ENCODE data around the gene ABLIM1. TPM values are rescaled to one million over a fixed set of nuclear protein-coding genes. Genes with fewer than 3 reads are reported as not detected.

The ABLIM1 gene
- total RNA-seq, 1 experiment from 2014 or later, result 2.3 TPM

DNA sequence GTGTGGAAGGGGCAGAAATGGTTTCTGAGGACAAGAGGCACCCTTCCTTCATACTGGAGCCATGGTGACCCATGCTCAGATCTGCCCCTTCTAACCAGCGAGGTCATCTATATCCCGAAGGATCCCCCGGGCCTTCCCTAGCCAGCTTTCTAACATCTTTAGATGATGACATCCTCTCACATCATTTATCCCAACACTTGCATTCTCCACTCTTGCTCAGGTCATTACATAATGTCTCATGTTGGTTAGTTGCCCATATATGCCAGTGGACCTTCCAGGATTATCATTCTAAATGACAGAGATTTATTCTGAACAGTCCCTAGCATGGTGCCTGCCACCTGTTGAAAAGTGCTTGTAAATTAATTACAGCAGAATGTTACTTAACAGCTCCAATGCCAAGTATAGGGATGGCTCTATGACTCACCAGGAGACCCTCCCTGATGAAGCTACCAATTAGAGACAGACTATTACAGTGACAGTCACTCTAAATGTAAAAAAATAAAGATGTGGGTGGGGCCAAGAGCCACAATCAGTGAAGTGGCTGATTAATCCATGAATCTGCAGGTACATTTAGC lies 22.6 kb upstream of the ABLIM1 start:
- no peak for DNase-seq (ENCODE audit: low spot score)

DNA sequence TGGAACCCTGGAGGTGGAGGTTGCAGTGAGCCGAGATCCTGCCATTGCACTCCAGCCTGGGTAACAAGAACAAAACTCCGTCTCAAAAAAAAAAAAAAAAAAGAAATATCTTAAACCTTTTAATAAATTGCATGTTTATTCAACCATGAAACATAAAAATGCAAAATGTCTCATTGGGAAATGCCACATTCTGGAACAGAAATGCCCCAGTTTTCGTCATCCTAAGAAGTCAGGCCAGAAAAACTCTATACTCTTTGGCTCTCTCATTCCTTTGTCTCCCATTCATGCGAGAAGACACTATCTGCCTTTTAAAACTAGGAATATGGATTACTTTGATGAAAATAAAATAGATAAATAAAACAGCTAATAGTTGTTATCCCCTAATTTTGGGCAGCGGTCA lies 21.5 kb upstream of the ABLIM1 start:
- no peak for DNase-seq (ENCODE audit: low spot score)

DNA sequence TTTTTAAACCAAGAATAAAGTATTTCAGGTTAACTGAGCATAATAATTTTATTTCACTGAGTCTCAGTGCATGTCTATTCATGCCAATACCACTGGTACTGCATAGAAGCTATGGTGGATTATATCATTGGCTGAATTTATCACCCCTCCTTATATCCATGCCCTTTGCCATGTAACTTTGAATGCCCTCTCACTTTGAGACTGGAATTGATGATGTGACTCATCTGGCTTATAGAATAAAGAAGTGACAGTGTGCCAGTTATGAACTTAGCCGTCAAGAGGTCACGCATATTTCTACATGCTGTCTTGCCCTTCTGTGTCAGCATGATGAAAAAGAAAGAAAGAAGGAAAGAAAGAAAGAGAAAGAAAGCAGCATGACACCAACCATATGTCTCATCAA lies 20.7 kb upstream of the ABLIM1 start:
- no peak for DNase-seq (ENCODE audit: low spot score)

DNA sequence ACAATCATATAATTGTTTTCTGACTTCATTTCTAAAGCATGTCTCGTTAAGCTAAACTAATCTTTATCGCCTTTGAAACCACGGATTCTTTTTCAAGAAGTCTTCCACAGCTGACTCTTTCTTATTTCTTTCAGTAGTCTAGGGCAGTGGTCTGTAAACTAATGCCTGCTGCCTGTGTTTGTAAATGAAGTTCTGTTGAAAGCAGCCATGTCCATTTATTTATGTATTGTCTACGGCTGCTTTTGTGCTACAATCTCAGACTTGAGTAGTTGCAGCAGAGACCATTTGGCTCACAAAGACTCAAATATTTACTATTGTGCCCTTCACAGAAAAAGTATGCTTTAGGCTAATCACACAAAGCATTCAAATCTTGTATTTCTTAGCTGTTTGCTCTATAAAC lies 20.3 kb upstream of the ABLIM1 start:
- no peak for DNase-seq (ENCODE audit: low spot score)

DNA sequence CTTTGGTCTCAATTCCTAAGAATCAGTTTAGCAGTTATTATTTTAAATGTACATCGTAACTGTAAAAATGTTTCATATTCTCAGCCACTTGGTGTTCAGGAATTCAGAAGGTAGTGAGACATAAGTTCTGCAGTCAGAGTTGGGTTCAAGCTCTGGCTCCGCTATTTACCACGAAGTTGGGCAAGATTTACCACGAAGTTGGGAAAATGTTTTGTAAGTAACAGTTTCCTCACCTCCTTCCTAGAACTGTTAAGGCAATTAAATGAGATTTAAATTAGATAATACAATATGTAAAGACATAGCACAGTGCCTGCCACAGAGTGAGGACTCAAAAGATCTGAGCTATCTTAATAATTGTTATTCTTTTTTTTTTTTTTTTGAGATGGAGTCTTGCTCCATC lies 16.3 kb upstream of the ABLIM1 start:
- DNase-seq (ENCODE audit: low spot score), result no peak

DNA sequence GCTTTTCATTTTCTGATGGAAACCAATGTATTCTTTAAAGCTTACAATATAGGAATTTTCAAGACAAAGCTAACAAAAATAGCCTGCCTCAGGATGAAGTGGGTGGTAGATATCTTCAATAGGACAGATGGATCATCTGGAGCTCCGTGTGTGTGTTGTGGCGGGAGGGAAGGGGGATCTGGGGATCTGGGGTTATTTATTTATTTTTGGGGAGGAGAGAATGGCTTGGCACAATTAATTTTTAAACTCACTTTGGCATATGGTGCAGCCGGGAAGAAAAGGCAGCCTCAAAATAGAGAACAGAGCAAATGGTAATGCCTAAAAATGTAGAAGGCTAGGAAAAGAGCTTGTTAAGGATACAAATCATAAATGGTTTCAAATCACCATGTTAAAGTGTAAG lies 11.6 kb upstream of the ABLIM1 start:
- no peak for DNase-seq (ENCODE audit: low spot score)

DNA sequence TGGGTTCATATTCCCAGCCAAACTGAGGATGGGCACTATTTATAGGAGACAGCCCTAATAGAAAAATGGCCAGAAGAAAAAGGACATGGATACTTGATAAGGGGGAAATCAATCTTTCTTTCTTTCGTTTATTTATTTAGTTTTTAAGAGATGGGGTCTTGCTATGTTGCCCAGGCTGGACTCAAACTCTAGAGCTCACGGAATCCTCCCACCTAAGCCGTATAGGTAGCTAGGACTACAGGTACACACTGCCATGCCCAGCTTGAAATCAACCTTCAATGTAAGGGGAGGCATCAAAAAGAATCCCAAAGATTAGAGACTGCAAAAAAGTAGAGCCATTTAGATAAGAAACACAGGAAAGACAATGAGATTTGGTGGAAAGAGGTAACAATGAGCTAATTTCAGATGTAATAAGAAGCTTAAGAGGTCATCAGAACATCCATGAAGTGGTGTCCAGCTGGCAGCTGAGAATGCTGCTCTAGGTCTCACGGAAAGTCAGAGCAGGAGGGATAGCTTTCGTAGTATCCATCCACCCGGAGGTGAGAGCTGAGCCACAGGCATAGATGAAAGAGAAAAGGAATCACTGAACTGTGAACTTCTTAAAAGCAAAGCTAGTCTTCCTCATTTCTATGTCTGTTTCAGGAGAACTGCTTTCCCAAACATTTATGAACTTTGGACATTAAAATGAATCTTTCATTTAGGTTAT lies 10.5 kb upstream of the ABLIM1 start:
- DNase-seq (ENCODE audit: low spot score), result no peak

DNA sequence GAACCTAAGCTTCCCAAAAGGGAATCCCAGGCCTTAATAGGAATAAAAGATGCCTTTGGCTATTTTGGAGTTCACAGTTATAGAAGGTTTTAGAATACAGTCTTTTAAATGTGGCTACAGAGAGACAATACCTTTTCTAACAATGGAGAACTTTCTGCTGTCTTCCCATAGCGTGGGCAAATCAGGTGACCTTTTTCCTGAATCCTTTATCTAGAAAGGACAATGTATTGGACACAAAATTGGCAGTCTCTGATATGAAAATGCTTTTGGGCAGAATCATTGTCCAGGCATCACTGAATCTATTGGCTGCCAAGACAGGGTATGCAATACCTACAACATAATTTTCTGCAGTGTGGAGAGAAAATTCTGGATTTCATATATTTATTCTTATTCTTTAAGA lies 7.8 kb upstream of the ABLIM1 start:
- no peak for DNase-seq (ENCODE audit: low spot score)

DNA sequence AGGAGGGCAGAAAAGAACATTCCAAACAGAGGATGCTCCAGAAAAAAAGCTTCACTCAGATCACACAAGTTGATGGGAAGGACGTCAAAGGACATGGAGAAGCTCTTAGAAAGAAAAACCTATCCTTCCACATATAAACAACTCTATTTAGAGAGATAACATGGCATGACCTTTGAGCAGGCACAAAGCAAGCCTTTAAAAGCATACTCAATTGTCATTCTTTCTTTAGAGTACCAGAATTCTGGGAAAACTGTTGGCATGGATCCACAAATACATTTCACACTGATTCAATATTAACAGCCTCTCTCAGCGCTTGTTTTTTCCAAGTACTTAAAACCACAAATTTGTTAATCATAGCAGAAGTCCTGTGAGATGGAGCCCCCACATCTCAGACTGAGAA lies 7.3 kb upstream of the ABLIM1 start:
- DNase-seq (ENCODE audit: low spot score), result no peak

DNA sequence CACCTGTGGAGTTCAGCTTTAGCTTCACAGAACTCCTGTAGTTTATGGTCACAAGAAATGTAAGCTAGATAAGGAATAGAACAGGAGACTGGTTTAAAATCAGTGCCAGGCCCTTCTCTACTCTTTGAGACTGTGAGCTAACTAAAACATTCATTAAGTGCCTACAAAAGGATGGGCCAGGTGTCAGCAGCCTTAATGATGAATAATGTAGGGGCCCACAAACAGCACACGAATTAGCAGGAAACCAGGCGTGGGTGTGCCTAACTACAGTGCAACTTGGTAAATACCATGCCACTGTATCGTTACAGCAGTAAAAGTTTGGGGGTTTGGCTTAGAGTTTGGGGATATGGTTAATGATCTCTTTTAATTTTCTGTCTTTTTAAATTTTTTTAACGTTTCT lies 6.1 kb upstream of the ABLIM1 start:
- no peak for DNase-seq (ENCODE audit: low spot score)

DNA sequence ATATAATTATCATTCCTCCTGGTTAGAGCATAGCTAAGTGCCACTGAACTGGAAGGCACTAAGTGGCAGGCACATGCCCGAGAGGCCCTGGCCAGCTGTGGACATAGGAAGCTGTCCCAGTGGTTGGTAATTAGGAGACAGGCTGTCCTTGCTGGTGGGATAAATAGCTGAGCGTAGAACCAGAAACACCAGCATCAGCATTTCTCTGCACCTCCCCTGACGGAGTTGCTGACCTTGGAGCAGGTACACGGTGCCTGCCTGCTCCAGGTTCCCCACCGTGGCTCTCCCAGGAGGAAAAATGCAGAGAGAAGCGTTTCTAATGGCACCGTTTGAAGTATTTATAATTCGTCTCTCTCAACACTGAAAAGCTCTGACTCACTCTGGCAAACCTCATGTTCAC lies 5.6 kb upstream of the ABLIM1 start:
- no peak for DNase-seq (ENCODE audit: low spot score)

DNA sequence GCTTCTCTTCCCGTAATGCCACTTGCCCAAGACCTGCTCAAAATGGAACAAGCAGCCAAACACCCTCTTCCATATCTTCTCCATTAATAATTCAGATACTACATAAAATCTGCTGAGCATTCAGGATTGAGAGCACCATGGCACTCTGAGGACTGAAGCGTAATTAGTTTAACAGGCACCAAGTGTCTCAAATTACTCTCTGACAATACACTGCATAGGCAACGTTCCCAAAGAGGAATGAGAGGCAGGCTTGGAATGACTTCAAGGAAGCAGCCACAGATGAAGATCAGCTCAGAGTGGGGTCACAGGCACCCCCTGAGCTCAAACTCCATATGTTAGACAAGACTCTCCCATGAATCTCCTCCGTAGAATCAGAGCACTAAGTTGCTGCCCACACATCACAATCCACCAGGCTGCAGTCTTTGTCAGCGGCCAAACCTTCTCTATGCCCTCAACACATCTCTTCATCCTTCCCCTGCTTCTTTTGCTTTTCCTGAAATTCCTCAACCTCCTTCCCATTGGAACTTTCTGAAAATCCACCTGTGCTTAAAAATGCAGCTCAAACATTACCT lies 4.7 kb upstream of the ABLIM1 start:
- no peak for DNase-seq (ENCODE audit: low spot score)

DNA sequence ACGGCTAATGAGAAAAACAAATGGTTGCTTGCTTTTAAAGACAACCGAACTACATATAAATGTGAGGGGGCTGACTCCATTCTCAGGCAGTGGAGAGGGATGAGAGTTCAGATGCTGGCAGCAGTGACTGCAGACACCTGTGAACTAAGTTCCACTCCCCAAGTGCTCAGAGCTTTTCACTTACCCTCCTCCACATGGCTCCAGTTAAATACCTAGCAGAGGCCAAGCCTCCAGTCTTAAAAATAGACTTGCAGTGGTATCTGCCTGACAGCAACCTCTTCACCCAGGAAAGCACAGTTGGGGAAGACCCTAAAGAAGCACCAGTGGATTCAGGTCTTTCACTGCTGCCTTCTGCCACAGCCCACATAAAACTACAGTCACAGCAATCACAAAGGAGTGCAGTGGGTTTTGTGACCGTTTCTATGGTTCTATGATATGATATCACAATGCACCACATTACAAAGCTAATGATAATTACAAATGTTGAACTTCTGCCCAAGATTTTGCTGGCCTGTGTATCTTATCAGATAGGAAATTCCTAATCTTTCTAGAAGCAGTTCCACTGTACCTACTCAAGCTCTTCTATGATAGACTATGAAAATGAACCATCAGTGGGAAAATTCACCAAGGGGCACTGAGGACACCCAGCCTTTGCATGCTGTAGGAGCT lies 3.3 kb upstream of the ABLIM1 start:
- no peak for DNase-seq (ENCODE audit: low spot score)

DNA sequence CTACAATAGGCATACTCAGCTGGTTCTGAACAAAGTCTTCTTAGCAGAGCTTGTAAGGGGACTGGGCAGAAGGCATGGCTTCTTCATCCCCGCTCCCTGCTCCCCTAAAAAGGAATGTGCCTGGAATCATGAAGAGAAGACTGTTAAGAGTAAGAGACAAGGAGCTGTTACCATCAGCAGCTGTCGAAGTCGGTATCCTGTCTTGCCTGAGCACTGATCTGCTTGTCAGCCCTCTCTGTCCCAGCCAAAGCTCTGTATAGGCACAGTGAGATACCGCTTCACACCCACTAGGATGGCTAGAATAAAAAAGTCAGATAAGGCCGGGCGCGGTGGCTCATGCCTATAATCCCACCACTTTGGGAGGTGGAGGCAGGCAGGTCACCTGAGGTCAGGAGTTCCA lies 2.4 kb downstream of the ABLIM1 start:
- DNase-seq (ENCODE audit: low spot score), result no peak

DNA sequence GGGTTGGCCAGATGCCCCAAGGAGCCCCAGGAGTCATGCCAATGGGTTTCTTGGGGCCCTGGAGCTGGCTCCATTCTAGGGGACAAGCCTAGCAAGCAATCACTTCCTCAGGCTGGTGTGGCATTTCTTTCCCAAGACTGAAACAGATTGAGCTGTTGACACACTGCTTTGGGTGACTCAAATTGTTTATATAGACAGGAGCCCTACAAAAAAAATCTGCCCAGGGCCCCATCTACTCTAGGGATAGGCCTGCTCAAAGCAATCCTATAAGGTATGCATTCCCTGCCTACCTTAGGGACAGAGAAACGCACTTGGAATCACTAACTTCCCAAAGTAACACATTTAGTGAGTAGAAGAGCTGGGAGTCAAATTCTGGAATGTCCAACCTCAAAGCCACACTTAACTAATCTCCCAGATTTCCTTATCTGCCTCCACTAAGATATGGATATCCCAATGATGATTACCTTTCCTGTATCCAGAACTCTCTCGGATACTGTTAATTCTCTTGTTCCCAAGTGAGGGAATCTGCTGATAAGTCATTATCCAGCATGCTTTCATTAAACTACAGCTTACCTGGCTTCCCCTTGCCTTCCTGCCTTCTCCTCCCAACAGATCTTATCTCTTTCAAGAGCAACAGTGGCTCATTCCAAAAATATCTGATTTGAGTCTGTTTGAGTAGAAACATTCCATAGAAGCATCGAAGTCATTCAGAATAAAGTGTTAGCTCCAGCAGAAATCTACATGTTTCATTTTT lies 3.1 kb downstream of the ABLIM1 start:
- DNase-seq (ENCODE audit: low spot score), result no peak

DNA sequence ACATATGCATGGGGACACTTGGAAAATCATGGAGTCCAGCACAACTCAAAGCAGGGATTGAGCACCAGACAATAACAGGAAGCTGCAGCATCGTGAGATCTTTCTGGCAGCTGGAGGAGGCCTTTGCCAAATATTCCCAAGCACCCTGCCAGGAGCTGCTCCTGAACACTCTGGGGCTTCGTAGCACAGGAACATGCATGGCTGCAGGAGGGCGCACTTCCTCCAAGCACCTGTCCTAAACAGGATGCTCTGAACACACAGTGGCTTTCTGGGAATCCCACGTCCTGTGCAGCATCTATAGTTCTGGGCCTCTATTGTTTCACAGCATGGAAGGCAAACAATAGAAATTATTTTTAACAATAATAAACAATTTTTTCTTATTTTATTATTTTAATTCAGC lies 4.1 kb downstream of the ABLIM1 start:
- no peak for DNase-seq (ENCODE audit: low spot score)

DNA sequence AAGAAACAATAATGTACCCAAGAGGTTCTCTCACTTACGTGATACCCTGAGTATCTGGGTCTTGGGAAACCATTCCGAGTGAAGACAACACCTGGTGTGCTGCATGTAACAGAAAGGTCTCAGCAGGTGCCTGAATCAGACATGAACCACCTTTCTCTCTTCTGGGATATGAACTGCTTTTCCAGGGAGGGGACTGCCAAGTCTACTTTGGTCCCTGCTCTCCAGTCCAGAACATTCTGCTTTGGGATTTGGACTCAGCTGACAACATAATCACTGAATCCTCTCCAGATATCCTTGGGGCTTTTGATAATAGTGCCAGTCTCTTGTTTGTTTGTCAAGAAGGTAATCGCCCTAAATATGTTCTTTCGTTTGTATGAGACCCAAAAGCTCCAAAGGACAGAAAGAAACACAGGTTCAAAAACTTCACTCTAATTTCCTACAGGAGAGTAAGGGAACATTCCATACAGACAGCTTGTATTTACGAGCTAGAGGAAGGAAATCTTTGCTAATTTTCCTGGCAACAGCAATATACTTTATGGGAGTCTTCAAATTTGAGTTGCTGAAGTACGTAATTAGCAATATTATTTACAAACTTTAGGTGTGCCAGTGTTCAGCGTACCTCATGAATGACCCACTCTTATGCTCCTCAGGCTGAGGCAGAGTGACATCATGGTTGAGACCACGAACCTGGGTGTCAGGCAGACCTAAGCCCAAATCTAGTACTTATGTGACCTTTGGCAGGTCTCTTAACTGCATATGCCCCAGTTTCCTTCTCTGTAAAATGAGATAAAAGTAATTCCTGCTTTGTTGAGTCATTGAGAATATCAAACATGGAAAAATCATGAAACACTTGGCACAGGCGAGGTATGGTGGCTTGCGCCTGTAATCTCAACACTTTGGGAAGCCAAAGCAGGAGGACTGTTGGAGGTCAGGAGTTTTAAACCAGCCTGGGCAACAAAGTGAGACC lies 5.4 kb downstream of the ABLIM1 start:
- no peak for DNase-seq (ENCODE audit: low spot score)

DNA sequence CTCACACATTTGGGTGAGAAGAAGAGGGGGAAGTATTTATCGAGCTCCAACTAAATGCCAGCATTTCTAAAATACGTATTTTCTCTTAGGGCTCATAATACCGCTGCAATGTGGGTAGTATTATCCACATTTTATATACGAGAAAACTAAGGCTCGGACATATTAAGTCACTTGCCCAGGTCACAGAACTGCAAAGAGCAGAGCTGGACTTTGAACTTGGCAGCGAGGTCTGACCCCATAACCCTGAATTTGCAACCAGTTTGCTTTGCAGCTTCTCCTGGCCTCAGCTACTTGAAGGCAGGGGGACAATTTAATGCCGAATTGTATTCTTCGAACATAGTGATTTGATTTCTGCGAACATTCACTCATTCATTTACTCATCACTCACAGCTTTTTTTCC lies 7.2 kb downstream of the ABLIM1 start:
- no peak for DNase-seq (ENCODE audit: low spot score)

DNA sequence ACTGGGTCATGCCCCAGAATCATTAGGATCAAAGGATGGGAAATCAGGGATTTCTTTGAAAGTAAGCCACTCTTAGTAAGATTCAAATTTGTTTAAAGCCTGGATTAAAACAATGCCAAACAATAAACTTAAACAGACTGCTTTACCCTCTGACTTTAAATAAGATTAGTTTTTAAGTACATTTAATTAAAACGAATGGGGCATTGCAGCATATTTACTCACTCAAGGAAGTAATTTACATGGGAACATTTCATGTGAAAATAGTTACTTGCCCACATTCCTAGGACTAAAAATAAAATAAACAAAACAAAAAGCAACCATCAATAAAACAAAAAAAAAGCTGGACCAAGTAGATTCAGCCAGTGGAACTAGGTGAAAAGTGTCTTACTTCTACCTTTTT lies 7.8 kb downstream of the ABLIM1 start:
- no peak for DNase-seq (ENCODE audit: low spot score)

DNA sequence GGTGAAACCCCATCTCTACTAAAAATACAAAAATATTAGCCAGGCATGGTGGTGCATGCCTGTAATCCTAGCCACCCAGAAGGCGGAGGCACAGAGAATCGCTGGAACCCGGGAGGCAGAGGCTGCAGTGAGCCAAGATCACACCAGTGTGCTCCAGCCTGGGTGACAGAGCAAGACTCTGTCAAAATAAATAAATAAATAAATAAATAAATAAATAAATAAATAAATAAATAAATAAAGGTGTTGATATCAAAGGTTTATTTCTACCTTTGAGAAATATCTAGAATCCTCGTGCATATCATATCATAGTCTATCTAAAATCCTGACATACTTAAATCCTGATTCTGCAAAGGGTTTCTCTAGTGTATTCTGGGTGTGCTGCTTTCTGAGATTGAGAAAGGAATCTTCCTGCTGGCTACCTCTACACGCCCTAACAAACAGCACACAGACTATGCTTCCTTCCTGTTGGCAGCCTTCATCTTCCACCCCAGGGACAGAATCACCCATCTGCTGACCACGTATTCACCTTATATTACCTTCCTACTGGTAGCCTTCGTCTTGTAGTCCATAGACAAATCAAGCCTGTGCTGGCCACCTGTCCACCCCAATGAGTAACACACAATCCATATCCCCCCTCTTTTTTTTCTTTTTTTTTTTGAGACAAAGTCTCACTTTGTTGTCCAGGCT lies 8.7 kb downstream of the ABLIM1 start:
- DNase-seq (ENCODE audit: low spot score), result no peak

DNA sequence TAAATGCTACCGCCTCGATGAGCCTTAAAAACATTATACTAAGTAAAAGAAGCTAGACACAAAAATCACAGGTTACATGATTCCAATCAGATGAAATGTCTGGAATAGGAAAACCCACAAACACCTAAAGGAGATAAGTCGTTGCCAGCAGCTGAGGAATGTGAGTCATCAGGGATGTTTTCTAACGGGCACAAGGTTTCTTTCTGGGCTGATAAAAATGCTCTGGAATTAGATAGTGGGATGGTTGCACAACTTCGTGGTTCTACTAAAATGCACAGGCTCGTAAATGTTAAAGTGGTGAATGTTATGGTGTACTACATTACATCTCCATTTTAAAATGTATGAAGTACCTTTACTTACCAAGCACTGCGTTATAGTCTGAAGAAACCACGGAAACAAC lies 9.7 kb downstream of the ABLIM1 start:
- DNase-seq (ENCODE audit: low spot score), result peak; percentile 93
